GM21619 (cell line): Measurements from ENCODE around the gene POLA1.
A peak's percentile ranks its signal among the peaks of the same experiment; 100 is the strongest.

Source experiments
- ATAC-seq: cut with Tn5 transposase; IDR thresholded peaks from one replicate; pipeline ENCODE4 v1.9.1; 2021; ENCODE audit not compliant: unreplicated experiment

Gene POLA1

GRCh38 chrX:25005382-25006185 lies 311.9 kb downstream of the POLA1 start:
- no peak for ATAC-seq

DNA sequence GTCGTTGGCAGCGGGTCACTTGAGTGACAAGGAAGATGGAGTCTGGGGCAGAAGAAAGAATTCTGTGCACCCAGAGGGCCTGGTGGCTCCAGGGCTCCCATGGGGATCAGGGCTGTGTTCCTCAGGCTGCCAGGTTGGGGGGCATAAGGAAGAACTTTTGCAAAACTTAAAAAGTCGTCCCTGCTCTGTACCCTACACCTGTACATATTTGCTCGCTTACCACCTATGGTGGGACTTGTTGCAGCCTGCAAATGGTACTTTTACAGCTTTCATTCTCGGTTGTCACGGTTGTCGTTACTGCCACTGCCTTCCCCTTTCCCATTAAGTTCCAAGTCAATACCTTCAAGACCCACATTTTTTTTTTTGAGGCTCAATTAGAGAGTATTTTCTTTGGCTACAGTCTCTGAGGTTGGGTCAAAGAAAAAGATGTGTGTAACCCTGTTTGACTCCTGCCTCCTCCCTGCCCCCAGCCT lies 312.9 kb downstream of the POLA1 start:
- ATAC-seq: no peak

- ATAC-seq: no peak
These were observed 313.6 kb downstream of the POLA1 start for GRCh38 chrX:25007059-25008053.

DNA sequence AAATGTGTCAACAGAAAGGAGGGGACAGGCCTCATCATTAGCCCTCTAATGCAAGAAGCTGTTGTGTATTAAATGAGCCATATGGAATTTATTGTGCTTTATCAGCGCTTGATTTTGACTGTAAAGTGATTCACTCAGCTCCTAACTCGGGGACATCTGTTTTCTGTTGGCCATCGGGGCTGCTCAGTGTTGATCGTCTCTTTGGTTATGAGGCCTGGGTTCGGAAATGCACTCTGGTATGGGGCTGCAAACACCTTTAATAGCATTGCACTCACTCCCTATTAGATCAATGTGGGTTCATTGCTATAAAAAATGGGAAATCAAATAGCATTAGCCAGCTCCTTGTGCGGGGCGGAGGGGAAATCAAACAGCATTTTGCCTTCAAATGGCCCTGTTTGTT lies 315.7 kb downstream of the POLA1 start:
- ATAC-seq: no peak

DNA sequence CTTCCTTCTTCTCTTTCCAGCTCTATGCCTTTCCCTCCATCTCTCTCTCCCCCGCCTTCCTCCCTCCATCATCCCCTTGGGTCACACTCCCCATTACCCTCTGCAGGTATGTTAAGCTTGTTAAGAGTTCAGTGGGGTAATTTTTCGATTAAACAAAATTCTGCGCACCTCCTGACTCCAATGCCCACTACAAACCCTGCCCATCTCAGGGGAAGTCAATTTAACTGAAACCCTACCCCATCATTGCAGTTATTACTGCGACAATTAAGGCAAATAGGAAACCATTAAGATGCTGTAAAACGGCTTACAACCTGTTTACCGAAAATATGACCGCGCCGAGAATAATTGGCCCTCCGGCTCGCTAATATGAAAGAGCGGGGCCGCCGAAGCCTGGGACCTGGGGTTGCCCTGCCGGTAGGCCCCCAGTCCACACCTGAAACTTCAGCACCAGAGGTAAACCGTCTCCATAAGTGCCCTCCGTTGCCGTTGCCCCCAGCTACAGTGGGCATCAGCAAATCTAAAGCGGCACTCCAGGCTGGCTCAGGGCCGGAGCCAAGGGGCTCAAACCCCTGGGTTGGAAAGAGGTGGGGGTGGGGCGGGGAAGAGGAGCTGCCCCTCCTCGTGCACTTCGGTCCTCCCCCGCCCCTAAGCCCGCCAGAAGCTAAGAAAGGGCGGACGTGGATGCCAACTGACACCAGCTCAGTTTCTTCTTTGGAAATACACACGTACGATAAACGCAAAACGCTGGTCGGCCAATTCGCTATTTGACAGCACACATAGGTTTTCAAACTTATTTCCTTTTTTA lies 317.3 kb downstream of the POLA1 start:
- no peak for ATAC-seq

DNA sequence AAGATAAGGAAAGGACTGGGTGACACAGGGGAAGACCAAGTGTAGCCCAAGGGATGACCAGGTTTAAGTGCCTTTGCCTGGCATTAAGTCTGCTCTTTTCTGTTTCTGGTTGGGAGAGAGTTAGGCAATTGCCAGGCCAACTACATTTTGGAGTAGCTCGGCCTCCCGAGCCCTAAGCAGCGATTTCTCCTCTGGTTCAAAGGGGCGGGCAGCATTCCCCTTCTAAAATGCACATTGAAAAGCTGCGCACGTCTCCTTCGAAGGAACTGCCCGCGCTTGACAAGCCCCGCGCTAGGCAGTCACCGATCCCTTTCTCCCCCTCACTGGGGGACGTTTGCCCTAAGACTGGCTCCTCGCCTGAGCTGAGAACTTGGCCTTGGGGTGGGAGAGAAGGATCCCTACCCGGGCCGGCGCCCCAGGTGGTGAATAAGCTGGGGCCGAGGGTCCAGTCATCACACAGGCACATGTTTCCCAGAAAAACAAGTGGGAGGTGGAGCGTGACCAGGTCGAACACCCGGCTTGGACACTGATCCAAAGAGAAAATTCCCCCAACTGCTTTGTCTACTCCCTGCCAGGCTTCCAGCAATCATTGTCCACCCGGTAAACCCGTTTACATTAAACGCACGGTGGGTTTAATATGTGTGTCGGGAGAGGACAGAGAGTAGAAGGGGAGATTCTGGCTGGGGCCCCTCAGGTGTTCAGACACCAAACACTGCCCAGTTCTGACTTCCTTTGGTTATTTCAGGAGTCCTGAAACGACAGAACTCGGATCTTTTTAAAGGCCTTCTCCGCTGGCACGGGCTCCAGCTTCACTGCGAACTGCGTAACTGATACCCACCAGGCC lies 318.1 kb downstream of the POLA1 start:
- ATAC-seq: no peak

- ATAC-seq: no peak
These were observed 318.7 kb downstream of the POLA1 start for GRCh38 chrX:25012433-25012735.

DNA sequence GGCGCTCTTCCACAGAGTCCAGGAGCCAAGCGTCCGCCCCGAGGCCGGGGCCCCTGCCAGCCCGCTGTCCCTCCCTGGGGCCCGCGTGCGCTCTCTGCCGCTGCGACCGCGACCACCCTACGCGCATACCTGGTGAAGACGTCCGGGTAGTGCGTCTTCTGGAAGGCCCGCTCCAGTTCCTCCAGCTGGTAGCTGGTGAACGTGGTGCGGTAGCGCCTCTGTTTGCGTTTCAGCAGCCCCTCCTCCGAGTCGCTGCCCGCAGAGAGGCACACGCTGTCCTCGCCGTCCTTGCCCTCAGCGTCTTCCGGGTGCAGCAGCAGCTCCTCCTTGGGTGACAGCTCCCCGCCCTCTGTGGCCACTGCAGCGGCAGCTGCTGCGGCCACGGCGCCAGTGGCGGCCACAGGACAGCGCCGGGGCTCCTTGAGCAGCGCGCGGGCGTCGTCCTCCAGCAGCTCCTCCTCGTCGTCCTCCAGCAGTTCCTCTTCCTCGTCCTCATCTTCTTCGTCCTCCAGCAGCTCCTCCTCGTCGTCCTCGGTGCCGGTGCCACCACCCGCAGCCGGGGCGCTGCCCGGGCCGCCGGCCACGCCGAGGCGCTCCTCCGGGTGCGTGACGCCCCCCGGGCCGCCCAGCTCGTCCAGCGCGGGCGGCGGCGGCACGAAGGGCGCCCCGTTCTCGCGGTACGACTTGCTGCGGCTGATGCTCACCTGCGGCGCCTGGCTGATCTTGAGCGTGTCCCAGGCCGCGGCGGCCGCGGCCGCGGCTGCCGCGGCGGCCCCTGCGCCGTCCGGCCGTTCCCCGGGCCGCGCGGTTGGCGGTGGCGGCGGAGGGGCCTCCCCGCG lies 319.3 kb downstream of the POLA1 start:
- ATAC-seq: no peak

DNA sequence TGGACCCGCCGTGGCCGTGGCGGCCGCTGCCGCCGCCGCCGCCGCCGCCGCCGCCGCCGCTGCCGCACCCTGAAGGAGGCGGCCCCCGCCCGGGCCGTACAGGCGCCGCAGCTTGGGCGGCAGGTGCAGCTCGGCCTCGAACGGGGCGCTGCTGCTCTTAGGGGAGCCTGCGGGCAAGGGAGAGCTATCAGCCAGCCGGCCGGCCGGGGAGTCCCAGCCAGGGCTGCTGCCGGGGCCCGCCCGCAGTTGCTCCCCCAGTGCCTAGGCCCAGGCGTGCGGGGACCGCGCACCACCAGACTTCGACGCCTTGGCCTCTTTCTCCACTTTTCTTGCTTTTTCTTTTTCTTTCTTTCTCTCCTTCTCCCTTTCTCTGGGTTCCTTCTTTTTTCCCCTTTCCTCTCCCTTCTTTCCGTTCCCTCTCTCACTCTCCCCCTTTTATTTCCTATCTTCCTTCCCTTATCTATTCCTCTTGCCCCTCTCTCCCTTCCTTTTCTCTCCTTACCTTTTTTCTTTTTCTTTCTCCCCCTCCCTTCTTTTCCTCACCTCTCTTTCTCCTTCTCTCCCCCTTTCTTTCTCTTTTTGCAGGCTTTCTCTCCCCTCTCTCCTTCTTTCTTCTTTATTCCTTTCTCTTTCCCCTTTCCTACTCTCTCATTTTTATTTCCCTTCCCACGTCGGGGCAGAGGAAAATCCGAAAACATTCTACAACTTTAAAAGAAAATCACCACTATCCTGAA lies 320.1 kb downstream of the POLA1 start:
- no peak for ATAC-seq

- ATAC-seq: no peak
These were observed 320.7 kb downstream of the POLA1 start for GRCh38 chrX:25014366-25014838.

GRCh38 chrX:25015486-25016360 lies 322.0 kb downstream of the POLA1 start, which contains the start of gene ARX:
TSS of gene ARX (minus strand) at chrX:25015965. CDS start at chrX:25015737, 228 bp downstream.
- peak; percentile 47 for ATAC-seq

DNA sequence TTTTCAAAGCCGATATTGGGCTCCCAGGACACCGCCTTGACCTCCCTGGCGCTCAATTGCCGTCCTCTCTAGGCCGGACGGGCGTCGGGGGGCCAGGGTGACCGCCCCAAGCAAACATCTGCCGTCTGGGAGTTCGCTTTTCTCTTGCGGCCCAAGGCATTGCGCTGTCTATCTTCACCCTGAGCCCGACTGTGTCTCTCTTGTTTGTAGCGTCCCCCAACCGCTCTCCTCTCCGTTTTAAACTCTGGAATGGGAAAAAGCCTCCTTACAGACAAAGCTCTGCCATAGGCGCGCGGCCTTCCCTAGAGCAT lies 322.6 kb downstream of the POLA1 start:
- ATAC-seq: no peak

GRCh38 chrX:25016938-25017598 lies 323.4 kb downstream of the POLA1 start:
- ATAC-seq: no peak

DNA sequence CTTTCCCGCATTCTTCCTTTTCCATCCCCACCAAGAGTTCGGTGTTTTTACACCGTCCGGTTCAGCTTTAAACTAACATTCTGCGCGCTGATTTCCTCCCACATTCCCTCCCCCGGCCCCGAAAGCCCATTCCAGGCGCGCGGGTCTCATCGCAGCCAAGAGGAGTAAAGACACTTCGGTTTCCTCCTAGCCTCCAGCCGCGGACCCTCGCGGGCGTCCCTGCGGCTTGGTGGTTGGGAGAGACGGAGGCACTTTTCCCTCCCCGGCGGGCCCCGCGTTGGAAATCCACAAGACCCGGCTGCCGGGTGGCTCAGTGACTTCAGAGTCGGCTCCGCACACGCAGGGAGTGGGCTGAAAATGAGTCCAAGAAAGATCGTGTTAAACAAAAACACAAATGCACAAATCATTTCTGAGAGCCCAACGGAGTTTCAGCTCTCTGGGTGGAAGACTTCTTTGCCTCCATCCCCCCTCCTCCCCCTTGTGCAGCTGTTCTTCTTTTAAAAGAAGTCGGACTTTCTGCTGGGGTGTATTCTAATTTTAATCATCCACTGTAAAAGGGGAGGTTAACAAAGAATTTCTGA lies 324.0 kb downstream of the POLA1 start:
- ATAC-seq: no peak

DNA sequence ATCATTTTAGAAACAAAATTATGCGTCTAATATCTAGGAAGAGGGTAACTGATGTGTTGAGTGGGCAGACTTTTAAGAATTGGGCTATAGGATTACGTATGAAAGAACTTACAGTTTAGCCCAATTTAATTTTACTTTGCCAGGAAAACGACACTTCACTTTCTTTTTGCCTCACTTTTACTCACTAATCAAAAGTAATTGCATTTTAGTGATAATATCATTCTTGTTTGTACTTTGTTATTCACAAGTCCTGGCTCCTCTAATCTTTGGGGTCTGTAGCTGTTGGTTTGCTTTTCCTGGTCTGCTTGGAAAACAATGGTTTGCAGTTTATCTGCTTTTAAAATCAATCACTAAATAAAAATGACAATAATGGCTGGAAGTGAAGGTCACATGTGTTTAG lies 325.0 kb downstream of the POLA1 start:
- ATAC-seq: no peak

DNA sequence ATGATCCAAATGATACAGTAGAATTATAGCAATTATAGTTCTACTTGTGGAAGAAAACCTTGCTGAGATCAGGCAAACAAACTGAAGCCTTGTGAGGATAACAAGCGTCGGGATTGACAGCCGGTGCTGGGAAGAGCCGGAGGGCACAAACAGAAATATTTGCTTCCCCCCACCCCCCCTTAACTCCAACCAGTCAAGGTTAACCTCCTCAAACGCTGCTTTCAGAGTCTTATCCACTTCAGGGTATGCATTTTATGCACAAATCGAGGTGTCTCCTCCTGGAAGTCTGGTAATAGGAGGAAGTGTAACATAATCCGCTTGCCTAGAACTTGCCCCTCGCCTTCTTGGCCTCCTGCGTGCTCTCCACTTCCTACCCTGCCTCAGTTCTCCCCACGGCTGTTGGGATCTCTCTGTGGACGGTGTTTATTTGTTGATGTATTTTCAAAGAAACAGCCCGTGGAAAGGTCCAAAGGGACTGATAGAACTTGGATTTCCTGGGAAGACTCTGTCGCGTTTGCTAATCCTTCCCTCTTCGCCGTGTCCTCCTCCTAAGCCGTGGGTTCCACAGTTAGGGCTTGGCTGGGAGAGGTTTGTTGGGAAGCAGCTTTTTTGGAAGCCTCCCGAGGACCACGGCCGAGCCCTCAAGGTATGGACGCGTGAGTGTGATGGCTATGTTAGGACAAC lies 326.1 kb downstream of the POLA1 start:
- no peak for ATAC-seq
